GM12878 (cell line): ENCODE results near the gene SPPL3. TPM values are rescaled to one million over a fixed set of nuclear protein-coding genes. Genes with fewer than 3 reads are reported as not detected.

Source experiments
- ATAC-seq: fragments of 200-7000 bp; cut with Tn5 transposase; 3 replicates; pipeline ENCODE4 v1.9.1; 2020; ENCODE audit warnings: mild to moderate bottlenecking, moderate library complexity
- BruUV-seq: library from RNA; stranded (reverse); fragments of 400-500 nt; replicated peaks from 2 replicates; lab custom pipeline; 2021; lab: Mats Ljungman, UMichigan
- CTCF ChIA-PET: fragments of 300-600 bp; sonication (Branson Sonifier 250); formaldehyde crosslinking; extraction: SDS; loops from one replicate; lab custom pipeline; 2021; ENCODE audit warnings: inconsistent platforms; lab: Yijun Ruan, JAX
- POLR2A ChIA-PET: fragments of 350-600 bp; formaldehyde crosslinking; extraction: SDS; loops from one replicate; lab custom pipeline; 2021; ENCODE audit warnings: inconsistent platforms; lab: Charles Lee
- RAD21 ChIA-PET: fragments of 300-600 bp; sonication (Branson Sonifier 250); formaldehyde crosslinking; loops from one replicate; lab custom pipeline; 2023; ENCODE audit warnings: antibody characterized with exemption; ENCODE audit not compliant: unreplicated experiment; lab: Charles Lee
- SMC1A ChIA-PET: fragments of 300-600 bp; sonication (Branson Sonifier 250); formaldehyde crosslinking; loops from one replicate; lab custom pipeline; 2023; ENCODE audit not compliant: unreplicated experiment, uncharacterized antibody; lab: Charles Lee
- DNase-seq: peaks from one replicate; pipeline ENCODE4 v3.0.0-alpha.2; 2011; ENCODE audit warnings: low read depth, low spot score
- FAIRE-seq: peaks from 3 replicates; lab custom pipeline; 2011; peaks lifted over from hg19 to GRCh38; lab: Jason Lieb, UNC
- H2AFZ ChIP-seq: 2 replicates; pipeline ENCODE4 v1.6.0; 2011; ENCODE audit warnings: low read depth, low read length, control low read depth; ENCODE audit not compliant: control insufficient read depth
- H3K27ac ChIP-seq: 2 replicates; pipeline ENCODE4 v1.5.1; 2011; ENCODE audit warnings: control low read depth; ENCODE audit not compliant: control insufficient read depth, insufficient read depth
- H3K27me3 ChIP-seq, 2 experiments: replicated peaks in 1 of 2; 2 replicates each; pipeline versions ENCODE4 v1.6.0 to v1.6.1; 2011; ENCODE audit warnings: low read length in 1 of 2; ENCODE audit not compliant: control insufficient read depth in 2 of 2, insufficient read depth in 2 of 2
- H3K36me3 ChIP-seq, 2 experiments: 2 replicates each; pipeline ENCODE4 v1.5.1; 2011; ENCODE audit warnings: low read length in 1 of 2; ENCODE audit not compliant: control insufficient read depth in 2 of 2, insufficient read depth in 2 of 2
- H3K4me1 ChIP-seq: 2 replicates; pipeline ENCODE4 v1.6.1; 2011; ENCODE audit warnings: mild to moderate bottlenecking, low read length, moderate library complexity, mixed read lengths; ENCODE audit not compliant: control insufficient read depth, insufficient read depth
- H3K4me2 ChIP-seq: 2 replicates; pipeline ENCODE4 v1.6.0; 2011; ENCODE audit warnings: control low read depth; ENCODE audit not compliant: control insufficient read depth, insufficient read depth
- H3K4me3 ChIP-seq: fragments of 200-600 bp; sonication (generic); 2 replicates; pipeline ENCODE4 v1.5.1; 2016
- H3K79me2 ChIP-seq: 2 replicates; pipeline ENCODE4 v1.6.0; 2011; ENCODE audit warnings: low read length; ENCODE audit not compliant: control insufficient read depth, insufficient read depth
- H3K9ac ChIP-seq: 2 replicates; pipeline ENCODE4 v1.8.0; 2011; ENCODE audit warnings: low read length, control low read depth, mixed read lengths; ENCODE audit not compliant: control insufficient read depth, insufficient read depth
- H3K9me3 ChIP-seq: replicated peaks from 3 replicates; pipeline ENCODE4 v1.5.1; 2011; ENCODE audit warnings: mild to moderate bottlenecking, low read length; ENCODE audit not compliant: control insufficient read depth, insufficient read depth
- H4K20me1 ChIP-seq: 2 replicates; pipeline ENCODE4 v1.6.0; 2011; ENCODE audit not compliant: control insufficient read depth, insufficient read depth
- BCL11A ChIP-seq: IDR thresholded peaks from 2 replicates; pipeline ENCODE4 v1.6.1; 2011; ENCODE audit warnings: low read depth, low read length
- CEBPB ChIP-seq, 2 experiments: fragments of 150-350 bp in 1 of 2; IDR thresholded peaks; 2 replicates each; pipeline ENCODE4 v1.6.1; 2012 to 2014; ENCODE audit warnings: low read depth in 2 of 2, low read length in 2 of 2, borderline replicate concordance in 1 of 2, inconsistent platforms in 1 of 2
- FOXK2 ChIP-seq: fragments of 450-650 bp; IDR thresholded peaks from 2 replicates; pipeline ENCODE4 v1.6.1; 2017; ENCODE audit warnings: mild to moderate bottlenecking, moderate library complexity
- FOXM1 ChIP-seq: IDR thresholded peaks from 2 replicates; pipeline ENCODE4 v1.6.1; 2012; ENCODE audit warnings: low read depth, mild to moderate bottlenecking, inconsistent platforms, low read length, moderate library complexity
- JUNB ChIP-seq: IDR thresholded peaks from 2 replicates; pipeline ENCODE4 v1.6.1; 2016; ENCODE audit warnings: antibody characterized with exemption, mild to moderate bottlenecking
- MEF2A ChIP-seq: IDR thresholded peaks from 2 replicates; pipeline ENCODE4 v1.6.1; 2011; ENCODE audit warnings: low read depth, mild to moderate bottlenecking, low read length, moderate library complexity; ENCODE audit not compliant: insufficient read depth
- NFIC ChIP-seq: IDR thresholded peaks from 2 replicates; pipeline ENCODE4 v1.6.1; 2012; ENCODE audit warnings: low read depth, mild to moderate bottlenecking, inconsistent platforms, low read length, moderate library complexity
- RUNX3 ChIP-seq: IDR thresholded peaks from 2 replicates; pipeline ENCODE4 v1.6.1; 2012; ENCODE audit warnings: low read length, inconsistent platforms
- TCF12 ChIP-seq: IDR thresholded peaks from 2 replicates; pipeline ENCODE4 v1.6.1; 2011; ENCODE audit warnings: low read depth, mild to moderate bottlenecking, low read length
- ZBED1 ChIP-seq: IDR thresholded peaks from 2 replicates; pipeline ENCODE4 v1.6.1; 2016; ENCODE audit warnings: borderline replicate concordance
- ZNF274 ChIP-seq: IDR thresholded peaks from one replicate; pipeline ENCODE4 v1.8.0; 2011; ENCODE audit not compliant: insufficient read length, insufficient read depth
- in situ Hi-C: fragments of 300-500 bp; cut with MboI; formaldehyde crosslinking; loops from 9 replicates; pipeline ENCODE4 v1.14.3; 2018; ENCODE audit warnings: mixed read lengths
- intact Hi-C: fragments of 100-400 bp; cut with micrococcal nuclease; formaldehyde crosslinking; loops from one replicate; pipeline ENCODE4 v1.14.2; 2022; ENCODE audit not compliant: unreplicated experiment
- polyA plus RNA-seq, 11 experiments: library from polyadenylated mRNA; depleted of rRNA in 4 of 11; unstranded in 6 of 11; stranded (reverse) in 5 of 11; fragments of >200 nt; fragmentation: Nextera tagmentation in 4 of 11; fragmentation: Illumina TruSeq in 1 of 11; extraction: Ambion mirVana in 4 of 11; extraction: Trizol in 1 of 11; gene quantifications; 1 replicate in 1 of 11; 2 replicates in 10 of 11; pipeline versions ENCODE4 v1.2.1 to v1.2.3, GENCODE V29; 2011 to 2016; ENCODE audit warnings: inconsistent platforms in 2 of 11, missing spikeins in 2 of 11, low read depth in 1 of 11
- total RNA-seq, 4 experiments: library from RNA; depleted of rRNA in 3 of 4; stranded (reverse); fragments of >200 nt in 3 of 4; fragmentation: Illumina TruSeq in 1 of 4; extraction: Trizol in 1 of 4; gene quantifications; 2 replicates each; pipeline versions ENCODE4 v1.2.1 to v1.2.3, GENCODE V29; 2013 to 2021
- TF ChIP-seq, protein P1 (sequence below): fragments of 450-650 bp; IDR thresholded peaks from 2 replicates; pipeline ENCODE4 v1.6.1; 2017; ENCODE audit warnings: antibody characterized with exemption, mild to moderate bottlenecking, moderate library complexity

SPPL3 gene
- total and polyA plus RNA-seq, 10 of the 15 experiments (the other 5 are each of a cell fraction or from before 2014, with no cell fraction given) = 4.3 to 45.5 (median 11.7) TPM

DNA sequence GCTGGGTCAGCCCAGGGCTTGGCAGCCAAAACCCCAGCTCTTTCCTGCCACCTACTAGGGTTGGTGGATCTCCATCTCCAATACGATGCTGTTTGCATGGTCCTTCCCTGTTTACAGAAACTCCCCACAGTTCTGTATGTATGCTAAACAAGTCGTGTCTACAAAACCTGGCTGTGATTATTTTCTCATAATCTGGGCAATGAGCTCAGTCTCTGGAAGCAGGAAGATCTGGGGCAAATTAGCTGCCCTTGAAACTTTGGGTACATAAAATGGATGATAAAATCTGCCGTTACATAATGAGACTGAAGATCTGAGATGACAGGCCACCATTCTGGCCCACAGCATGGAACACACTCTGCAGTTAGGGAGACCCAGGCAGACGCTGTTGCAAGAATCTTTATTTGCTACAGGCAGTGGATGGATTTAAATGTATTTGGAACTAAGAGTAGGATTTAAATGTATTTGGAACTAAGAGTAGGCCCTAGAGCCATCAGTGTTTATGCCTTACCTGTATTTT is 146.9 kb downstream of the SPPL3 start (continued):
- no peak for TF ChIP-seq CEBPB (IDR thresholded peaks at IDR 0.05; ENCODE audit: borderline replicate concordance in 1 of 2, low read depth in 2 of 2, low read length in 2 of 2)

DNA sequence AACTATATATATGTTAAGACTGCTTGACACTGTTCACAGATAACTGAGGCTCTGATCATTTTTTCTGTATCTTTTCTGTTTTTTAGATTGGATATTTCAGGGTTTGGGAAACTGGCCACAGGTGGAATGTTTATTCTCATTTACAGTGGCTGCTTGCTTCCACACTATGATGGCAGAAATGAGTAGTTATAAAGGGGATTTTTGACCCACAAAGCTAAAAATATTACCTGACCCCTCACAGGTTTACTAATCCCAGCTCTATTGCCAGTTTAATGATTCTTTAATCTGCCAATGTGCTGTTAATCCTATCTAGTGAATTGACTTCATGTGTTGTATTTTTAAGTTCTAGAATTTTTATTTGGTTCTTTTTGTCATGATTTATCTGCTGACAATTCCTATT is 148.9 kb downstream of the SPPL3 start:
- no peak for FAIRE-seq
- Histone ChIP-seq H3K4me1 (no peaks in the 10 kb centered on the region), H3K27ac (no peak overlapping the region; the same call in 1 of the 2 replicates), H2AFZ (no peak overlapping the region)
- peak; percentile 70 for TF ChIP-seq RUNX3
- peak; percentile 76 for TF ChIP-seq JUNB
- no peak for TF ChIP-seq BCL11A
- TF ChIP-seq FOXK2 = no peak
- TF ChIP-seq, protein P1, sequence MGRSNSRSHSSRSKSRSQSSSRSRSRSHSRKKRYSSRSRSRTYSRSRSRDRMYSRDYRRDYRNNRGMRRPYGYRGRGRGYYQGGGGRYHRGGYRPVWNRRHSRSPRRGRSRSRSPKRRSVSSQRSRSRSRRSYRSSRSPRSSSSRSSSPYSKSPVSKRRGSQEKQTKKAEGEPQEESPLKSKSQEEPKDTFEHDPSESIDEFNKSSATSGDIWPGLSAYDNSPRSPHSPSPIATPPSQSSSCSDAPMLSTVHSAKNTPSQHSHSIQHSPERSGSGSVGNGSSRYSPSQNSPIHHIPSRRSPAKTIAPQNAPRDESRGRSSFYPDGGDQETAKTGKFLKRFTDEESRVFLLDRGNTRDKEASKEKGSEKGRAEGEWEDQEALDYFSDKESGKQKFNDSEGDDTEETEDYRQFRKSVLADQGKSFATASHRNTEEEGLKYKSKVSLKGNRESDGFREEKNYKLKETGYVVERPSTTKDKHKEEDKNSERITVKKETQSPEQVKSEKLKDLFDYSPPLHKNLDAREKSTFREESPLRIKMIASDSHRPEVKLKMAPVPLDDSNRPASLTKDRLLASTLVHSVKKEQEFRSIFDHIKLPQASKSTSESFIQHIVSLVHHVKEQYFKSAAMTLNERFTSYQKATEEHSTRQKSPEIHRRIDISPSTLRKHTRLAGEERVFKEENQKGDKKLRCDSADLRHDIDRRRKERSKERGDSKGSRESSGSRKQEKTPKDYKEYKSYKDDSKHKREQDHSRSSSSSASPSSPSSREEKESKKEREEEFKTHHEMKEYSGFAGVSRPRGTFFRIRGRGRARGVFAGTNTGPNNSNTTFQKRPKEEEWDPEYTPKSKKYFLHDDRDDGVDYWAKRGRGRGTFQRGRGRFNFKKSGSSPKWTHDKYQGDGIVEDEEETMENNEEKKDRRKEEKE = no peak
- TF ChIP-seq ZNF274 = no peak
- TF ChIP-seq ZBED1 = no peak
- TF ChIP-seq MEF2A = peak; percentile 69; the same call in 1 of the 2 replicates
- peak; percentile 59; the same call in 1 of the 2 replicates for TF ChIP-seq NFIC
- 0 out of 2 replicates have a peak, but pooled peaks have one; percentile 20 for TF ChIP-seq FOXM1
- no peak for TF ChIP-seq TCF12
- TF ChIP-seq, all 136 proteins: peak for 5
- RAD21 ChIA-PET = no interaction called here
- peaks cover 0 to 4% of the 10 kb centered on the region in 2 experiments; a peak in 3 of 4 replicates for H3K36me3 ChIP-seq
- CTCF ChIA-PET = interaction anchor here (1.2 to 2.7 kb wide), 2 partner anchors 216 kb away, joined by 3 to 10 read pairs; no protein-coding TSS in a partner anchor
- H3K79me2 ChIP-seq = no peaks in the 10 kb centered on the region
- H3K4me3 ChIP-seq = no peak overlapping the region
- in situ Hi-C loops = no loop called here
- H3K9ac ChIP-seq = no peak overlapping the region
- no peak overlapping the region; the same call in 1 of the 2 replicates for H3K4me2 ChIP-seq
- ATAC-seq (peak; percentile 59), DNase-seq (peak; percentile 16)
- SMC1A ChIA-PET = no interaction called here
- no TSS peak for BruUV-seq
- H3K27me3 ChIP-seq = no peaks in the 10 kb centered on the region
- H3K9me3 ChIP-seq = peaks cover 5% of the 10 kb centered on the region
- POLR2A ChIA-PET = interaction anchor here (0.5 kb wide), 1 partner anchor 670 kb away, joined by 6 read pairs; no protein-coding TSS in a partner anchor
- intact Hi-C loops = no loop called here
- no peaks in the 10 kb centered on the region for H4K20me1 ChIP-seq
